Measurements from ENCODE around the gene REV3L. TPM values are rescaled to one million over a fixed set of nuclear protein-coding genes. Genes with fewer than 3 reads are reported as not detected.

REV3L gene
- total and polyA plus RNA-seq, 2 of the 8 experiments (the other 6 are each of a cell fraction or from before 2014, with no cell fraction given), result 2.1 to 6.6 TPM

GRCh38 chr6:111462770-111463391, 20.1 kb downstream of the REV3L start:
- H2BK20ac ChIP-seq (ENCODE audit: low read length), result no peak overlapping the region
- H3K36me3 ChIP-seq (ENCODE audit: control insufficient read depth in 2 of 4, insufficient read depth in 4 of 4, low read length in 3 of 4), result no peaks in the 10 kb centered on the region
- H2AK5ac ChIP-seq (ENCODE audit: low read depth, low read length), result no peak overlapping the region
- no peak overlapping the region for H3K14ac ChIP-seq (ENCODE audit: insufficient read length)
- FAIRE-seq (no peak), DNase-seq (ENCODE audit: low read depth in 1 of 2, low spot score in 2 of 2) (no peak)
- no peaks in the 10 kb centered on the region for H3K4me1 ChIP-seq (replicated peaks in 1 of 4; ENCODE audit: control insufficient read depth in 3 of 4, insufficient read depth in 4 of 4, low read length in 3 of 4)
- H3K79me1 ChIP-seq (ENCODE audit: low read depth, low read length), result no peaks in the 10 kb centered on the region
- no peak overlapping the region for H4K5ac ChIP-seq (ENCODE audit: insufficient read length, low read depth, low read length)
- ChIA-PET CTCF (ENCODE audit: partially characterized antibody) (interaction anchor here (0.6 to 1.5 kb wide), 2 partner anchors 9 to 105 kb away, joined by 3 read pairs; no protein-coding TSS in a partner anchor), POLR2A (ENCODE audit: partially characterized antibody) (no interaction called here)
- H2BK15ac ChIP-seq (ENCODE audit: low read length), result no peak overlapping the region
- H3K23me2 ChIP-seq (ENCODE audit: low read depth, low read length), result no peaks in the 10 kb centered on the region
- no peak overlapping the region for H3K23ac ChIP-seq (ENCODE audit: insufficient read length)
- no peaks in the 10 kb centered on the region for H4K20me1 ChIP-seq (replicated peaks in 1 of 2; ENCODE audit: control insufficient read depth in 1 of 2, insufficient read depth in 2 of 2, low read length in 2 of 2)
- H2BK120ac ChIP-seq (replicated peaks; ENCODE audit: low read depth, low read length), result no peak overlapping the region
- no peaks in the 10 kb centered on the region for H3K9me3 ChIP-seq (ENCODE audit: insufficient read depth in 2 of 2, low read depth in 1 of 2, low read length in 1 of 2)
- H3K18ac ChIP-seq (ENCODE audit: extremely low read depth, low read length), result no peak overlapping the region
- H4K91ac ChIP-seq (replicated peaks; ENCODE audit: insufficient read length, low read length), result no peak overlapping the region
- no peak overlapping the region for H3K9ac ChIP-seq (replicated peaks in 1 of 4; ENCODE audit: extremely low read depth in 1 of 4, low read depth in 3 of 4, low read length in 3 of 4)
- no peak for TF ChIP-seq TAF1 (IDR thresholded peaks at IDR 0.05; ENCODE audit: low read depth, low read length)
- H2AFZ ChIP-seq (ENCODE audit: low read length), result no peak overlapping the region
- no peak overlapping the region for H3K4me2 ChIP-seq (ENCODE audit: insufficient read depth in 1 of 2, low read depth in 2 of 2, low read length in 2 of 2)
- H4K8ac ChIP-seq (ENCODE audit: extremely low read depth, insufficient read depth, low read length), result no peak overlapping the region
- 94% methylated on average over 7 of the region's 7 CpGs; no CpG with 5 or more reads in 1 of the 2 experiments for WGBS, 2 experiments (ENCODE audit: extremely low coverage in 1 of 2, insufficient coverage in 1 of 2, insufficient read length in 1 of 2, insufficient replicate concordance in 2 of 2, low coverage in 1 of 2, low lambda C conversion rate in 2 of 2, missing lambda C conversion rate in 1 of 2)
- peaks cover 0 to 3% of the 10 kb centered on the region in 2 experiments; a peak in 1 of 4 replicates for H3K79me2 ChIP-seq (ENCODE audit: control insufficient read depth in 1 of 2, insufficient read depth in 2 of 2, low read length in 2 of 2)
- no peak overlapping the region for H2BK5ac ChIP-seq (ENCODE audit: low read depth, low read length)
- H2BK12ac ChIP-seq (ENCODE audit: low read depth, low read length), result no peak overlapping the region
- no peaks in the 10 kb centered on the region for H3K27me3 ChIP-seq (replicated peaks in 1 of 4; ENCODE audit: control insufficient read depth in 3 of 4, extremely low read depth in 1 of 4, insufficient read depth in 3 of 4, low read length in 3 of 4)
- no peak overlapping the region for H3K4ac ChIP-seq (replicated peaks; ENCODE audit: insufficient read length, low read depth, low read length)
- H3K27ac ChIP-seq (ENCODE audit: low read depth, low read length), result no peak overlapping the region
- no peak overlapping the region for H3K56ac ChIP-seq (replicated peaks; ENCODE audit: insufficient read length, low read depth, low read length)
- H3K4me3 ChIP-seq (ENCODE audit: extremely low read depth in 1 of 4, insufficient read depth in 2 of 4, low read depth in 3 of 4, low read length in 4 of 4), result no peak overlapping the region

Data from H1 (cell line).